H1 (cell line): ENCODE data around the gene COL19A1. TPM values are rescaled to one million over a fixed set of nuclear protein-coding genes. Genes with fewer than 3 reads are reported as not detected.

ENCODE experiments used
- CTCF ChIA-PET: fragments of 300-600 bp; sonication (Branson Sonifier 250); formaldehyde crosslinking; loops from one replicate; lab custom pipeline; 2021; ENCODE audit not compliant: partially characterized antibody; lab: Charles Lee
- POLR2A ChIA-PET: fragments of 300-600 bp; sonication (Branson Sonifier 250); formaldehyde crosslinking; loops from one replicate; lab custom pipeline; 2021; ENCODE audit warnings: inconsistent platforms; ENCODE audit not compliant: partially characterized antibody; lab: Charles Lee
- DNase-seq, 2 experiments: peaks; one replicate each; pipeline versions ENCODE4 v3.0.0 to v3.0.0-alpha.2; 2010 to 2022; ENCODE audit warnings: low spot score in 2 of 2, low read depth in 1 of 2, mixed read lengths in 1 of 2
- FAIRE-seq: peaks from 2 replicates; lab custom pipeline; 2011; peaks lifted over from hg19 to GRCh38; lab: Jason Lieb, UNC
- H2AFZ ChIP-seq: 2 replicates; pipeline ENCODE4 v1.8.1; 2012; ENCODE audit warnings: low read length, inconsistent platforms
- H2AK5ac ChIP-seq: 2 replicates; pipeline ENCODE4 v1.6.1; 2013; ENCODE audit warnings: low read depth, low read length
- H2BK120ac ChIP-seq: replicated peaks from 2 replicates; pipeline ENCODE3; 2013; ENCODE audit warnings: low read depth, low read length, inconsistent platforms
- H2BK12ac ChIP-seq: 2 replicates; pipeline ENCODE4 v1.6.1; 2013; ENCODE audit warnings: low read depth, low read length
- H2BK15ac ChIP-seq: 2 replicates; pipeline ENCODE4 v1.6.1; 2013; ENCODE audit warnings: low read length
- H2BK20ac ChIP-seq: 2 replicates; pipeline ENCODE4 v1.6.1; 2013; ENCODE audit warnings: low read length
- H2BK5ac ChIP-seq: 2 replicates; pipeline ENCODE4 v1.6.1; 2013; ENCODE audit warnings: low read depth, low read length
- H3K14ac ChIP-seq: 2 replicates; pipeline ENCODE4 v1.6.1; 2013; ENCODE audit warnings: inconsistent platforms; ENCODE audit not compliant: insufficient read length
- H3K18ac ChIP-seq: 2 replicates; pipeline ENCODE4 v1.6.1; 2013; ENCODE audit warnings: low read length; ENCODE audit errors: extremely low read depth
- H3K23ac ChIP-seq: 2 replicates; pipeline ENCODE4 v1.6.1; 2013; ENCODE audit warnings: inconsistent platforms; ENCODE audit not compliant: insufficient read length
- H3K23me2 ChIP-seq: 2 replicates; pipeline ENCODE4 v1.6.1; 2013; ENCODE audit warnings: low read depth, low read length
- H3K27ac ChIP-seq: 2 replicates; pipeline ENCODE4 v1.6.1; 2011; ENCODE audit warnings: low read depth, low read length, inconsistent platforms
- H3K27me3 ChIP-seq, 4 experiments: replicated peaks in 1 of 4; 1 replicate in 1 of 4; 2 replicates in 3 of 4; pipeline versions ENCODE4 v1.6.1 to v1.8.1; 2011 to 2013; ENCODE audit warnings: low read length in 3 of 4, mild to moderate bottlenecking in 3 of 4, inconsistent platforms in 2 of 4, mixed read lengths in 2 of 4, moderate library complexity in 1 of 4; ENCODE audit not compliant: control insufficient read depth in 3 of 4, insufficient read depth in 3 of 4; ENCODE audit errors: extremely low read depth in 1 of 4
- H3K36me3 ChIP-seq, 4 experiments: 2 replicates each; pipeline versions ENCODE4 v1.6.1 to v1.8.1; 2011 to 2013; ENCODE audit warnings: mild to moderate bottlenecking in 4 of 4, low read length in 3 of 4, moderate library complexity in 2 of 4, control low read depth in 1 of 4, inconsistent platforms in 1 of 4; ENCODE audit not compliant: insufficient read depth in 4 of 4, control insufficient read depth in 2 of 4
- H3K4ac ChIP-seq: replicated peaks from 2 replicates; pipeline ENCODE3; 2013; ENCODE audit warnings: low read length, low read depth, mixed read lengths, inconsistent platforms; ENCODE audit not compliant: insufficient read length
- H3K4me1 ChIP-seq, 4 experiments: replicated peaks in 1 of 4; 1 replicate in 1 of 4; 2 replicates in 3 of 4; pipeline versions ENCODE4 v1.6.1 to v1.8.1; 2011 to 2013; ENCODE audit warnings: low read length in 3 of 4, inconsistent platforms in 2 of 4, mixed read lengths in 1 of 4; ENCODE audit not compliant: insufficient read depth in 4 of 4, control insufficient read depth in 3 of 4
- H3K4me2 ChIP-seq, 2 experiments: 2 replicates each; pipeline versions ENCODE4 v1.6.1 to v1.8.1; 2011 to 2013; ENCODE audit warnings: low read depth in 2 of 2, low read length in 2 of 2, control low read depth in 1 of 2, inconsistent platforms in 1 of 2, mild to moderate bottlenecking in 1 of 2; ENCODE audit not compliant: insufficient read depth in 1 of 2
- H3K4me3 ChIP-seq, 4 experiments: fragments of 200-600, 300-600 bp in 1 of 4; sonication (generic), shearing (Covaris generic), sonication (Bioruptor Twin) in 1 of 4; 2 replicates each; pipeline versions ENCODE4 v1.5.1 to v1.8.1; 2011 to 2016; ENCODE audit warnings: low read length in 4 of 4, low read depth in 3 of 4, control low read depth in 2 of 4, inconsistent platforms in 2 of 4, mild to moderate bottlenecking in 2 of 4, mixed read lengths in 1 of 4, moderate library complexity in 1 of 4; ENCODE audit not compliant: insufficient read depth in 2 of 4; ENCODE audit errors: extremely low read depth in 1 of 4
- H3K56ac ChIP-seq: replicated peaks from 2 replicates; pipeline ENCODE3; 2013; ENCODE audit warnings: low read depth, mild to moderate bottlenecking, mixed read lengths, low read length, inconsistent platforms; ENCODE audit not compliant: insufficient read length
- H3K79me1 ChIP-seq: 2 replicates; pipeline ENCODE4 v1.6.1; 2013; ENCODE audit warnings: low read depth, low read length, control low read depth
- H3K79me2 ChIP-seq, 2 experiments: 2 replicates each; pipeline versions ENCODE4 v1.6.1 to v1.8.1; 2012 to 2013; ENCODE audit warnings: low read length in 2 of 2, mild to moderate bottlenecking in 2 of 2, inconsistent platforms in 1 of 2; ENCODE audit not compliant: insufficient read depth in 2 of 2, control insufficient read depth in 1 of 2
- H3K9ac ChIP-seq, 4 experiments: replicated peaks in 1 of 4; 1 replicate in 1 of 4; 2 replicates in 3 of 4; pipeline versions ENCODE4 v1.6.1 to v1.8.1; 2011 to 2013; ENCODE audit warnings: low read depth in 3 of 4, low read length in 3 of 4, control low read depth in 2 of 4, mild to moderate bottlenecking in 2 of 4, moderate library complexity in 2 of 4, inconsistent platforms in 1 of 4; ENCODE audit errors: extremely low read depth in 1 of 4
- H3K9me3 ChIP-seq, 2 experiments: 2 replicates each; pipeline versions ENCODE4 v1.6.1 to v1.8.1; 2012 to 2013; ENCODE audit warnings: mild to moderate bottlenecking in 2 of 2, moderate library complexity in 2 of 2, control low read depth in 1 of 2, inconsistent platforms in 1 of 2, low read depth in 1 of 2, low read length in 1 of 2, mixed read lengths in 1 of 2; ENCODE audit not compliant: insufficient read depth in 2 of 2
- H4K20me1 ChIP-seq, 2 experiments: replicated peaks in 1 of 2; 2 replicates each; pipeline versions ENCODE3 to v1.8.1; 2011 to 2013; ENCODE audit warnings: inconsistent platforms in 2 of 2, low read length in 2 of 2, mild to moderate bottlenecking in 1 of 2; ENCODE audit not compliant: insufficient read depth in 2 of 2, control insufficient read depth in 1 of 2
- H4K5ac ChIP-seq: 2 replicates; pipeline ENCODE4 v1.6.1; 2013; ENCODE audit warnings: low read length, low read depth, mixed read lengths, inconsistent platforms; ENCODE audit not compliant: insufficient read length
- H4K8ac ChIP-seq: 2 replicates; pipeline ENCODE4 v1.8.0; 2013; ENCODE audit warnings: mild to moderate bottlenecking, moderate library complexity, low read length, inconsistent platforms; ENCODE audit not compliant: insufficient read depth; ENCODE audit errors: extremely low read depth
- H4K91ac ChIP-seq: replicated peaks from 2 replicates; pipeline ENCODE3; 2013; ENCODE audit warnings: low read length, mixed read lengths, inconsistent platforms; ENCODE audit not compliant: insufficient read length
- BACH1 ChIP-seq: IDR thresholded peaks from 2 replicates; pipeline ENCODE4 v1.6.1; 2012; ENCODE audit warnings: low read length, improper control_type of control experiment
- EP300 ChIP-seq, 2 experiments: IDR thresholded peaks; 1 replicate in 1 of 2; 2 replicates in 1 of 2; pipeline ENCODE4 v1.6.1; 2011 to 2012; ENCODE audit warnings: low read depth in 2 of 2, low read length in 2 of 2, mild to moderate bottlenecking in 2 of 2, borderline replicate concordance in 1 of 2, inconsistent platforms in 1 of 2, moderate library complexity in 1 of 2
- FOSL1 ChIP-seq: IDR thresholded peaks from 2 replicates; pipeline ENCODE4 v1.6.1; 2011; ENCODE audit warnings: mild to moderate bottlenecking, low read depth, low read length, moderate library complexity; ENCODE audit not compliant: insufficient read depth
- HDAC2 ChIP-seq, 2 experiments: fragments of 300-600 bp in 1 of 2; sonication (generic) in 1 of 2; IDR thresholded peaks; 2 replicates each; pipeline ENCODE4 v1.6.1; 2011 to 2012; ENCODE audit warnings: low read depth in 2 of 2, low read length in 2 of 2, mild to moderate bottlenecking in 2 of 2, moderate library complexity in 2 of 2, borderline replicate concordance in 1 of 2, inconsistent platforms in 1 of 2
- RXRA ChIP-seq: IDR thresholded peaks from 2 replicates; pipeline ENCODE4 v1.6.1; 2011; ENCODE audit warnings: low read depth, mild to moderate bottlenecking, low read length, moderate library complexity; ENCODE audit not compliant: insufficient read depth
- SAP30 ChIP-seq: fragments of 300-600 bp; sonication (generic); IDR thresholded peaks from 2 replicates; pipeline ENCODE4 v1.7.1; 2012; ENCODE audit warnings: low read length, moderate library complexity, mild to moderate bottlenecking, inconsistent platforms; ENCODE audit not compliant: insufficient read depth, insufficient replicate concordance
- SP4 ChIP-seq: IDR thresholded peaks from 2 replicates; pipeline ENCODE4 v1.6.1; 2012; ENCODE audit warnings: low read length, inconsistent platforms
- TAF7 ChIP-seq: optimal IDR thresholded peaks from 2 replicates; pipeline ENCODE3; 2011; ENCODE audit warnings: low read depth, mild to moderate bottlenecking, inconsistent platforms, low read length, moderate library complexity, borderline replicate concordance
- TBP ChIP-seq: IDR thresholded peaks from 2 replicates; pipeline ENCODE4 v1.6.1; 2011; ENCODE audit warnings: low read depth, low read length, improper control_type of control experiment
- TEAD4 ChIP-seq: IDR thresholded peaks from 2 replicates; pipeline ENCODE4 v1.6.1; 2012; ENCODE audit warnings: low read depth, low read length, inconsistent platforms, mixed read lengths
- ZNF274 ChIP-seq: IDR thresholded peaks from 2 replicates; pipeline ENCODE4 v1.7.0; 2012; ENCODE audit warnings: low read length, borderline replicate concordance; ENCODE audit errors: extremely low read depth
- WGBS, 2 experiments: shearing (Covaris generic) in 1 of 2; methylation state at CpG; one replicate each; pipeline versions ENCODE4 v1.1.6 to v1.1.7; 2013 to 2015; ENCODE audit warnings: low lambda C conversion rate in 2 of 2, mixed read lengths in 2 of 2, inconsistent platforms in 1 of 2, low coverage in 1 of 2, missing lambda C conversion rate in 1 of 2; ENCODE audit not compliant: insufficient replicate concordance in 2 of 2, insufficient coverage in 1 of 2, insufficient read length in 1 of 2; ENCODE audit errors: extremely low coverage in 1 of 2, missing lambda C conversion rate in 1 of 2; 5-methylcytosine and 5-hydroxymethylcytosine counted together
- polyA plus RNA-seq, 7 experiments: library from polyadenylated mRNA; depleted of rRNA in 3 of 7; stranded (reverse) in 5 of 7; unstranded in 2 of 7; fragments of >200 nt in 5 of 7; fragments of 200-250 nt in 2 of 7; gene quantifications; 1 replicate in 5 of 7; 2 replicates in 1 of 7; 4 replicates in 1 of 7; pipeline versions ENCODE4 v1.2.1 to v1.2.3, GENCODE V29; 2011 to 2013; ENCODE audit warnings: missing spikeins in 2 of 7, mixed read lengths in 2 of 7
- total RNA-seq: library from RNA; stranded (reverse); fragmentation: NEBNext Ultra II Directional; extraction: Animal tissue kit (Norgen Biotek cat#: 25700); gene quantifications from 2 replicates; pipeline ENCODE4 v1.2.1, GENCODE V29; 2021
- TF ChIP-seq, protein P1 (sequence below): IDR thresholded peaks from 2 replicates; pipeline ENCODE4 v1.6.1; 2012; ENCODE audit warnings: low read length, inconsistent platforms

COL19A1 gene
- total and polyA plus RNA-seq, 2 of the 8 experiments (the other 6 are each of a cell fraction or from before 2014, with no cell fraction given), result not detected

DNA sequence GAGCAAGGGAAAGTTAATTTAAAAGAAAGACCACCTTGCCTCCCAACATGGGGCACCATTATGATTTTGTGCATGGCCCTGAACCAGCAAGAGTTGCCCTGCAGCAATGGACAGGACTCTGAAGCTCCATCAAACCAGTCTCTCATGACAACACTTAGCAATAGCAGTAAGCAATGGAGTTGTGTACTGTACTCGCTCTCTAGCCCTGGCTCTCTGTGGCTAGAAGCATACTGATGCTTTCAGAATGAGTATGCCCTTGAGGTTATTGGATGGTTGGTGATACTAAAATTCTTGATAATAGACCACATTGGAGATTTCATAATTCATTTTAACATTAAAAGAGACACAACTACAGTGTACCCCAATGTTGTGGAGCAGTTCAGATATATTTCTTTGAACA, 46.3 kb upstream of the COL19A1 start:
- H3K9ac ChIP-seq, result no peak overlapping the region
- no peak overlapping the region for H3K4ac ChIP-seq
- H4K20me1 ChIP-seq, result no peaks in the 10 kb centered on the region
- no peak overlapping the region for H2BK120ac ChIP-seq
- no peaks in the 10 kb centered on the region for H3K9me3 ChIP-seq
- H4K5ac ChIP-seq, result no peak overlapping the region
- no peaks in the 10 kb centered on the region for H3K79me1 ChIP-seq
- H3K4me1 ChIP-seq, result peaks cover 0 to under 1% (median 0%) of the 10 kb centered on the region in 4 experiments; a peak in 1 of 7 replicates
- H3K4me2 ChIP-seq, result no peak overlapping the region
- no peak overlapping the region for H2AFZ ChIP-seq
- H3K14ac ChIP-seq, result no peak overlapping the region
- DNase-seq (no peak), FAIRE-seq (no peak)
- H4K8ac ChIP-seq, result no peak overlapping the region
- no peak overlapping the region for H2BK15ac ChIP-seq
- no peak overlapping the region for H3K56ac ChIP-seq
- H3K18ac ChIP-seq, result no peak overlapping the region
- H3K27ac ChIP-seq, result no peak overlapping the region
- no peaks in the 10 kb centered on the region for H3K36me3 ChIP-seq
- no peak overlapping the region for H2BK5ac ChIP-seq
- no peak overlapping the region for H2AK5ac ChIP-seq
- H3K23me2 ChIP-seq, result no peaks in the 10 kb centered on the region
- no peak overlapping the region for H3K4me3 ChIP-seq
- CTCF ChIA-PET, result interaction anchor here (1.0 to 1.7 kb wide), 3 partner anchors 18 to 288 kb away, joined by 3 to 5 read pairs (median 3); partner anchors contain the start of gene LMBRD1
- H3K79me2 ChIP-seq, result no peaks in the 10 kb centered on the region
- H3K27me3 ChIP-seq, result no peaks in the 10 kb centered on the region
- H3K23ac ChIP-seq, result no peak overlapping the region
- POLR2A ChIA-PET, result no interaction called here
- no peak overlapping the region for H2BK12ac ChIP-seq
- no peak overlapping the region for H4K91ac ChIP-seq
- no peak overlapping the region for H2BK20ac ChIP-seq
- 79% methylated on average over 1 of the region's 1 CpG; no CpG with 5 or more reads in 1 of the 2 experiments for WGBS, 2 experiments
- TF ChIP-seq FOSL1 (no peak), EP300 (IDR thresholded peaks at IDR 0.05; ENCODE audit: borderline replicate concordance in 1 of 2, low read depth in 2 of 2, low read length in 2 of 2) (no peak), SP4 (no peak), RXRA (no peak), TBP (no peak), HDAC2 (IDR thresholded peaks at IDR 0.05; ENCODE audit: borderline replicate concordance in 1 of 2, low read depth in 2 of 2, low read length in 2 of 2) (no peak), BACH1 (no peak), ZNF274 (no peak), TEAD4 (no peak), TAF7 (no peak), SAP30 (no peak)
- TF ChIP-seq, protein P1, sequence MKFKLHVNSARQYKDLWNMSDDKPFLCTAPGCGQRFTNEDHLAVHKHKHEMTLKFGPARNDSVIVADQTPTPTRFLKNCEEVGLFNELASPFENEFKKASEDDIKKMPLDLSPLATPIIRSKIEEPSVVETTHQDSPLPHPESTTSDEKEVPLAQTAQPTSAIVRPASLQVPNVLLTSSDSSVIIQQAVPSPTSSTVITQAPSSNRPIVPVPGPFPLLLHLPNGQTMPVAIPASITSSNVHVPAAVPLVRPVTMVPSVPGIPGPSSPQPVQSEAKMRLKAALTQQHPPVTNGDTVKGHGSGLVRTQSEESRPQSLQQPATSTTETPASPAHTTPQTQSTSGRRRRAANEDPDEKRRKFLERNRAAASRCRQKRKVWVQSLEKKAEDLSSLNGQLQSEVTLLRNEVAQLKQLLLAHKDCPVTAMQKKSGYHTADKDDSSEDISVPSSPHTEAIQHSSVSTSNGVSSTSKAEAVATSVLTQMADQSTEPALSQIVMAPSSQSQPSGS, result no peak
